ENCODE results near the gene CYTIP.
"Not testable (repeated sequence)": the region's sequence is repeated elsewhere in the genome, so short reads cannot be mapped to it uniquely, and the experiment has no call there.

CYTIP gene

DNA sequence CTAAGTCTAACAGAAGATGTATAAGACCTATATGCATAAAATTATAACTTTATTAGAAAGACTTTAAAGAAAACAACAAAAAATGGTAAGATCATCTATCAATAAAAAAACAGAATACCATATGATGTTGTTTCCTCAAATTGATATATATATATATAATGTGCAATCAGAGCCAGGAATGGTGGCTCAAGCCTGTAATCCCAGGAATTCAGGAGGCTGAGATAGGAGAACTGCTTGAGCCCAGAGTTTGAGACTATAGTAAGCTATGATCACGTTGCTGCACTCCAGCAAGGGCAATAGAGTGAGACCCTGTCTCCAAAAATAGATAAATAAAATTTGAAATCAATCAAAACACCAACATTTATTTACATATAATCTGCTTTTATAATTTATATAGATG lies 19.5 kb downstream of the CYTIP start:
- DNase-seq (ENCODE audit: low read depth) = no peak

DNA sequence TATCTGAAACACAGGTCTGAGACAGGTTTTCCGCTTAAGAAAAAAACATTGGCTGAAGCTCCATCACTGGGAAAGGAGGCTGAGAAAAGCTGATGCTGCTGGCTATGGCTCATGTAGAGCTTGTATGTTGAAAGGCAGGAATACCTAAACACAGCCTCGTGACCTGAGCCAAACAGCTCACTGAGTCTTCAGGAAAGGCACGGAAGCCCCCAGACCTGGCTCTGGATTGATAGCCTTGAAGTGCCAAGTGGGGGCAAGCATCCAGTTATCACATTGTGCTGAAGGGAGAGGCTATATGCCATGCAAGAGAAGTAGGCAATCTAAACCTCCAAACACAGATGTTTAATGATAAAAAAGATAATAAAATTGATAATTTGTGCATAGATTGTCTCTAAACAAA lies 21.9 kb downstream of the CYTIP start:
- no peak for DNase-seq (ENCODE audit: low read depth)

DNA sequence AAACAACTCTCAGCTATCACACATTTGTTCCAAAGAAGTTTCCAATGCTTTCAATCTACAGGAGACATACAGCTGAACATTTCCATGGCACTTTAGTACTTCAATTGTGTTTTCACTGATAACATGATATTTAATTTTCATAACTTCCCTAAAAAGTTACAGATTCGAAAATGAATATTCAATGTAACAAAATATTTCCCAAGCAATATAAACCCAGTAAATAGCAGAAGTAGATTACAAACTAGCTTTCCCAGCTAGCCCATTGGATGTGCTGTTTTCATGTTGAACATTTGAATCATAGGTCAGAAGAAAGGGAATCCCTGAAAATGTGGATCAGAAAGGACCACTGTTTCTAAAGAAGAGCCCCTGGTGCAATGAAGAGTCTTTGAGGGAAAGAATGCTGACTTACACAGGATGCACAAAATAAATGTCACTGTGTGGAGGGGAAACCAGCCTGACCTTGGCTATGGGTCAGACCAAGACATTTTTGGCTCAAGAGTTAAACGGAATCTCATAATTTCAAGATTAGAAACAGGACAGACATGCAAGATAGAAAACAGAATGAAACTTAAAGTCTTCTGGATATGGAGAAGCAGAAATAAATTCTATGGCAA lies 22.5 kb downstream of the CYTIP start:
- DNase-seq (ENCODE audit: low read depth) = no peak

DNA sequence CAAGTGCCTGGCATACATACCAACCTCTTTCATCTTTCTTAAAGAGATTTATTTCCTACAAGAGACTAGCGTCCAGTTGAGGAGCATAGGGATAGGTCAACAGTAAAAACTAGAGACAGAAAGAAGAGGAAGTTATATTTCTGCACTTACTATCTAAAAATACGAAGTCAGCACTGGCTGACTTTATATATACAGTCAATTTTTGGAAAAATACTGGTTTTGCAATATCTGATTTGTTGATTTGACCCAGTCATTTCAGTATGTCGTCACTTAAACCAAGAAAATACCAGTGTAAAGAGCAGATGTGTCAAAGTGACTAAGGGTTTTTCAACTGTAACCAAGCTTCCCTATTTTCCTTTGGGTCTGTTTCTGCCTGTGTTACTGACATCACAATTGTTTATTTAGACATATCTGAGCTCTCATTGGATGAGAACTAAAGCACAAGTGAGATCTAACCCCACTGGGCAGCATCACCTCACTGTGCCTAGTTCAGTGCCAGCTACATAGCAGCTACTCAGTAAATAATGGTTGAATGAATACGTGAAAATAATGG lies 23.0 kb downstream of the CYTIP start:
- no peak for DNase-seq (ENCODE audit: low read depth)

DNA sequence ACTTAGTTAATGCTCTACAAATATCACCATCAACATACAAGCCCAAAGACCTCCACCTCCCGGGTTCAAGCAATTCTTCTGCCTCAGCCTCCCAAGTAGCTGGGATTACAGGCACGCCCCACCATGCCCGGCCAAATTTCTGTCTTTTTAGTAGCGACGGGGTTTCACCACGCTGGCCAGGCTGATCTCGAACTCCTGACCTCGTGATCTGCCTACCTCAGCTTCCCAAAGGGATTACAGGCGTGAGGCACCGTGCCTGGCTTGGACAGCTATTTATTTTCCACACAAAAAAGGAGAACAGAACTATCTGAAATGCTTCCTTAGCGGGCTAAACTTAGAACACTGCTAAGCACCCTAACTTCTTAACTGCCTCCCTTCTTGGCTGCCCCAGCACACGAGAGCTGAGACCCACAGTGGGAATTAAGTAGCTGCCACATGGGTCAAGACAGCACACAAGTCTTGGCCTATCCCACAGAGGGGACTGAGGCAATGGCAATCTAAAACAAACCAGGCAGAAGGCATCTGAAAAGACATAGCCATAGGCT lies 24.8 kb downstream of the CYTIP start:
- no peak for DNase-seq (ENCODE audit: low read depth)

DNA sequence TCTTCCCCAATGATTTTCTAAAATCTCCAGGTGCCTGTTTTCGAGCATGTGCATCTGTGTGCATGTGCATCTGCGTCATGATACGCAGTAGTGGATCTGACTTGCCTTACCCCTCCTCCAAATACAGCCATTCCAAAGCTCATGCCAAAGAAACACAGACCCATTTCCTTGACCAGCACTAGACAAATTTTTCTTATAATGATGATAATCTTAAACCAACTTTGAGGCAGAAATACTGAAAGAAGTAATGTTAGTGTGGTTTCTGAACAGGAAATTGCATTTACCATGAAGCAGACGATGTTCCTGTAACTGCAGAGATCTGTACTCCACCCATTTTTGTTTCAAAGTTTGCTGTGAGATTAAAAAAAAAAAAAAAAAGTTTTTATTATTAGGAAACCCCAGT lies 25.6 kb downstream of the CYTIP start:
- no peak for DNase-seq (ENCODE audit: low read depth)

DNA sequence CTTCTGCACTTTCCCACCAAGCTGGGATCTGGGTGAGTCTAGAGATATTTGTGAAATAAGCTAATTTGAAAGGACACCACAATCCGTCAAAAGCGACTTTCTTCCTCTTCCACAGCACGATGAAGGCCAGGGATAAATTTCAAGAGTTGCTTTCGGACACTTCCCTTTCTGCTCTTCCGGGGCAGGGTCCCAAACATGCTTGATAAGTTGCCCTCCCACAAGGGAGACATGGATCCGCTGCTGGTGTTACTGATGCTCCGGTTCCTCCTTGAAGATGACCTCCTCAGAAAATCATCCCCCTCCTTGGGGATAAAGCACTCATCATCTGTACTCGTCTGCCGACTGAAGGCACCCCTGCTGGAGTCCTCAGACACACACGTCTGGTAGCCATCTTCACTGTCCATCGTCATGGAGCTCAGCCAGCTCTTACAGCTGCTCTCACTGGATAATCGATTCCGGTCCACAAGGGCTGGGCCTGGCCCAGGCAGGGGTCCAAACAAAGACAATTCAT lies 28.2 kb downstream of the CYTIP start:
- no peak for DNase-seq (ENCODE audit: low read depth)

DNA sequence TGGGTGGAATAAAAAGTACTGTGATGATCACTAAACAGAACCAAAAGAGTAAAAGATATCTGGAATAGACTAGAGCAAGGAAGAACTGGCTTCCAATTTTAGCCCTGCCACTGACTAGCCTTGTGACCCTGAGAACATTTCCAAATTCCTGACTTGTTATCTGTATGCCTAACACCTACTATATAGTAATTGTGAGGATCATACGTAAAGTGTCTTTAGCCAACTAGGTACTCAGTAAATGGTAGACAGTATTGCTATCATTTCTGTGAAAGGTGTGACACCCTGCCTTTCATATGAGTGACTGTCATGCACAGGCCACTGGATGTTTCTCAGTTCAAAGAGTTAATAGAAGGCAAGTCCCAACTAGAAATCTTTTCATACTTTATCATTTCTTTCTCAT lies 29.8 kb downstream of the CYTIP start:
- no peak for DNase-seq (ENCODE audit: low read depth)

DNA sequence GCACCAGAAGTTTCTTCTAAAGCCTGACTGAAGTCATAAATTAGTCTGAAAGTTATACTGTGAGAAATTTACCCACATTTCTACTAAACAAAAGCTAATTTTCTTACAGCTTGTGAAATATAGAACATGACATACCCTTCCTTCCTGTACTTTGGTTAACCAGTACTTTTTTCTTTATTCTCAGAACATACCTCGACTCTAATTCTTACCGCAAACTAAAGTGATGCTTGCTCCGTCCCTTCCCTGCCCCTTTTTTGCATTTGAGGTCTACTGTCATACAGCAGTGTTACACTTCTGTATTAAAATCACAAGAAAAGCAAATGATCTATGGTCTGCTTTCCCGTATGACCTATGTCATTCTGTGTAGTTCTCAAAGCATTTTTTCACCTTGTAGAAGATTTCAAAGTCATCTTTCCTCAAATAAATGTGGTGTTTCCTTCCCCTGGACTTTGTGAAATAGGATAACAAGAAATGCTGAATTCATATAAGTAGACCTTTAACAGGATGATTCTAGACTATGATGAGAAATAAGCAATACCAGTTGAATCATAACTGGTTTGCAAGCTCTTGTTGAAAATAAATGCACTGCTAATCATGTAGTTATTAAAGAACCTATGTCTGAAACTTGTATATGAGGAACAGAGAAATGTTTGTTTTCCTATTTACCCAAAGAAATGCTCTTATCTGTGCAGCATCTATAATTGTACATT lies 30.4 kb downstream of the CYTIP start:
- DNase-seq (ENCODE audit: low read depth) = no peak

DNA sequence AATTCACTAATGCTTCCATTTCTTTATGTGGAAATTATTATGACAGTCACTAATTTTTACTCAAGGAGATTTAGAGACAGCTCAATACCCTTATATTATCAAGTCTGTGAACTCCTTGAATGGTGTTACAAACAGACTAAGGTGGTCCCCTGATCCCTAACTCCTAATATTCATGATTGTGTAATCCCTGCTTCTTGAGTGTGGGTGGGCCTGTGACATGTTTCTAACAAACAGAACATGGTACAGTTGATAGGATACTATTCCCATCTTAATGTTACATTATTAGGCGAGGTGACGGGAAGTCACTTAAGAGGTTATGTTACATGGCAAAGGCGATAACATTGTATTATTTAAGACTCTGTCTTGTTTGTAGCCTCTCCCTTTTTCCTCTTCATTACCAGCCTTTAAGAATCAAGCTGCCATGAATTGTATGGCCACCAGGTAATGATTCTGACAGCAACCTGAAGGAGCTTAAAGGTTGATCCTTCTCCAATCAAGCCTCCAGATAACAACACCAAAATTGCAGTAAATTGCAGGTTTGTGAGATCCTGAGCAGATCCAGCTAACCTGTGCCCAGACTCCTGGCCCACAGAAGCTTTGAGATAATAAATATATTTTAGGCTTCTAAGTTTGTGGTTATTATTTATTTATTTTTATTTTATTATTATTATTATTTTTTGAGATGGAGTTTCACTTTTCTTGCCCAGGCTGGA lies 32.1 kb downstream of the CYTIP start:
- no peak for DNase-seq (ENCODE audit: low read depth)

DNA sequence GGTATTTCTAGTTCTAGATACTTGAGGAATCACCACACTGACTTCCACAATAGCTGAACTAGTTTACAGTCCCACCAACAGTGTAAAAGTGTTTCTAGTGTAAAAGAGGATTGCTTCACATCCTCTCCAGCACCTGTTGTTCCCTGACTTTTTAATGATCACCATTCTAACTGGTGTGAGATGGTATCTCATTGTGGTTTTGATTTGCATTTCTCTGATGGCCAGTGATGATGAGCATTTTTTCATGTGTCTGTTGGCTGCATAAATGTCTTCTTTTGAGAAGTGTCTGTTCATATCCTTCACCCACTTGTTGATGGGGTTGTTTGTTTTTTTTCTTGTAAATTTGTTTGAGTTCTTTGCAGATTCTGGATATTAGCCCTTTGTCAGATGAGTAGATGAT lies 38.5 kb downstream of the CYTIP start:
- DNase-seq (ENCODE audit: low read depth) = not testable (repeated sequence)

DNA sequence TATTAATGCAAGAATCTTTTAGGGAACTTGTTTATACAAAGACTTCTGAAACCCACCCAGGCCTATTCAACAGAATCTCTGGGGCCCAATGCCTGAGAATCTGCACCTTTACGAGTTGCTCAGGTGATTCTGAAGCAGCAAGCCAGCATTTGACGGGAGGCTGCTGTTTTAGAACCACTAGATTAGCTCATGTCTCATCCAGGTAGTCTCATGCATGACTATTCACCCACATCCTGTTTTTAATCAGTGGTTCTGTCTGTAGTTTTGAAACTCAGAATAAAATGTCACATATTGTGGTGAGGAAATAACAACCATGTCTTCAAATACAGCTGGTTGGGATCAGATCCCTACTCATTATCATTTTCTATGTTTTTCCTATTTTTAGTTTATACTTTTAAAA lies 39.5 kb downstream of the CYTIP start:
- DNase-seq (ENCODE audit: low read depth) = peak; percentile 42

DNA sequence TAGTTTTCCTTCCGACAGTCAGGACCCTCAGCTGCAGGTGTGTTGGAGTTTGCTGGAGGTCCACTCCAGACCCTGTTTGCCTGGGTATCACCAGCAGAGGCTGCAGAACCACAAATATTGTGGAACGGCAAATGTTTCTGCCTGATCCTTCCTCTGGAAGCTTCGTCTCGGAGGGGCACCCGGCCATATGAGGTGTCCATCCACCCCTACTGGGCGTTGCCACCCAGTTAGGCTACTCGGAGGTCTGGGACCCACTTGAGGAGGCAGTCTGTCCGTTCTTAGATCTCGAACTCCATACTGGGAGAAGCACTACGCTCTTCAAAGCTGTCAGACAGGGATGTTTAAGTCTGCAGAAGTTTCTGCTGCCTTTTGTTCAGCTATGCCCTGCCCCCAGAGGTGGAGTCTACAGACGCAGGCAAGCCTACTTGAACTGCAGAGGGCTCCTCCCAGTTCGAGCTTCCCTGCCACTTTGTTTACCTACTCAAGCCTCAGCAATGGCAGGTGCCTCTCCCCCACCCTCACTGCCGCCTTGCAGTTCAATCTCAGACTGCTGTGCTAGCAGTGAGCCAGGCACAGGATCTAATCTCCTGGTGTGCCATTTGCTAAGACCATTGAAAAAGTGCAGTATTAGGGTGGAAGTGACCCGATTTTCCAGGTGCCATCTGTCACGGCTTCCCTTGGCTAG lies 40.9 kb downstream of the CYTIP start:
- DNase-seq (ENCODE audit: low read depth) = not testable (repeated sequence)

DNA sequence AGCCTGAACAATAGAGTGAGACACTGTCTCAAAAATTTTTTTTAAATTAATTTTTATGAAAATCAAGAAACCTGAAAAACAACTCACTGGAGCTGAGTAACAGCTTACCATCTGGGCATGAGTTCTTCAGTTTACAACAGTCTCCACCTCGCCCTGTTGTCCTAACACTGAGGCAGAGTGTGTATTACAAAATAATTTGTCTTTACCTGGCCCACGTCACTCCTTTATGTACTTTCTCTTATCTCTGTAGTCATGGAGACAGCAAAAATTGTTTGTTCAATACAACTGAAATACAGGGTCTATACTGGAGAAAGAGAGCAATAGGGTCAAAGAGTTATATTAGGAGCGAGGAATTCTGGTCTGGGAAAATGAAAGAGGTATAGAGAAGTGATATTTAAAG lies 48.1 kb downstream of the CYTIP start:
- no peak for DNase-seq (ENCODE audit: low read depth)

DNA sequence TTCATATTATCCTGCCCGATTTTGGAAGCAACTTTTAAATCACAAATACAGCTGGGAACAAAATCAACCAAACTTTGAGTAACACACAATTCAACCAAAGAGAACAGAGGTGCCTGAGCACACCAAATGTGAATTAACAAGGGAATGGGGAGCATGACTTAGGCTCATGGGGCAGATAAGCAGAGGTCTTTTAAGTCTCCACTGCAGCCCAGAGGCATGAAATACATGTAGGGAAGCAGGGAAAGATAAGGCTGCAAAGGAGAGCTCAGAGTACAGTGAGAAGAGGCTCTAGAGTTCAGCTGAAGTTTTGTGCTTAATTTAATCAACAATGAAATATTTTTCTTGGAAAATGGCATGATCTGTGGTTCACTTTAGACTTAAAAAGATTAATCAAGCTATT lies 49.0 kb downstream of the CYTIP start:
- DNase-seq (ENCODE audit: low read depth) = no peak

DNA sequence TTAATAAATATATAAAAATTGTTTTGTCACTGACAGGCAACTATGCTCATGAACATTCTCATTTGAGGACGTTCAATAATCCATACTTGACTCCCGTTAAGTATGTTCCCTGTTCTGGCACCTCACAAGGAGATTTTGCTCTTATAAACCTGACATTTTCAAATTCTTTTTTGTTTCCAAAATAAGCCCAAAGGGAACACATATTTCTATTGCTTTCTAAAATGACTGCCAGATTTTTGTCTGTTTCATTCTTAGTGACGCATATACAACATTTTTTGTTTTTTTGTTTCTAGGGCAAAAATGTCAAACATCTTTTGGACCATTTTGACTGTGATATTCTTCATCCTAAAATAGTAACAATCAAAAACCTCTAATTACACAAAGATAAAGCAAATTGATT lies 50.5 kb downstream of the CYTIP start:
- no peak for DNase-seq (ENCODE audit: low read depth)

DNA sequence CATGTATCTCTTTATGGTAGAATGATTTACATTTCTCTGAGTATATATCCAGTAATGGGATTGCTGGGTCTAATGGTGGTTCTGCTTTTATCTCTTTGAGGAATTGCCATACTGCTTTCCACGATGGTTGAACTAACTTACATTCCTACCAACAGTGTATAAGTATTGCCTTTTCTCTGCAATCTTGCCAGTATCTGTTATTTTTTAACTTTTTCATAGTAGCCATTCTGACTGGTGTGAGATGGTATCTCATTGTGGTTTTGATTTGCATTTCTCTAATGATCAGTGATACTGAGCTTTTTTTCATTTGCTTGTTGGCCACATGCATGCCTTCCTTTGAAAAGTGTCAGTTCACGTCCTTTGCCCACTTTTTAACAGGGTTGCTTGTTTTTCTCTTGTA lies 55.1 kb downstream of the CYTIP start:
- DNase-seq (ENCODE audit: low read depth) = no peak

DNA sequence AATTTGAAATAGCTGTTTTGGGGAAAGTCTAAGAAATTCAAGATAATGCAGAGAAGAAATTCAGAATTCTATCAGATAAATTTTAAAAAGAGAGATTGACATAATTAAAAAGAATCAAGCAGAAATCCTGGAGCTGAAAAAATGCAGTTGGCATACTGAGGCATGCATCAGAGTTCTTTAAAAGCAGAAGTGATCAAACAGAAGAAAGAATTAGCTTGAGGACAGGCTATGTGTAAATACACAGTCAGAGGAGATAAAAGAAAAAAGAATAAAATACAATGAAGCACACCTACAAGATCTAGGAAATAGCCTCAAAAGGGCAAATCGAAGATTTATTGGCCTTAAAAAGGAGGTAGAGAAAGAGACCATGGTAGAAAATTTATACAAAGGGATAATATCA lies 57.1 kb downstream of the CYTIP start:
- DNase-seq (ENCODE audit: low read depth) = no peak

DNA sequence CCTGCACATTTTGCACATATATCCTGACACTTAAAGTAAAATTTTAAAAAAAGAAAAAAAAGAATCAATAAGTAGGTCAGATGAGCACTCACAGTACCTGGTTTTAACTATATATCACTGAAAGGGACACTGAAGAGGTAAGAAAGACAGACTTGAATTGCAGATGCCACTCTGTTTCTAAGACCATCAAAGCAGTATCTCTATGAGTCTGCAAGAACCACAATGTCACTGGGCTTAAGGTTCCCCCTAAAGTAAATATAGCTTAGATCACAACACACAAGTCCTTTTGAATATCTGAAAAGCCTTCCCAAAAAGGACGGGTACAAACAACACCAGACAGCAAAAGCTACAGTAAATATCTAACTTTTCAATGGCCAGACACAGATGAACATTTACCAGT lies 57.6 kb downstream of the CYTIP start:
- DNase-seq (ENCODE audit: low read depth) = no peak

DNA sequence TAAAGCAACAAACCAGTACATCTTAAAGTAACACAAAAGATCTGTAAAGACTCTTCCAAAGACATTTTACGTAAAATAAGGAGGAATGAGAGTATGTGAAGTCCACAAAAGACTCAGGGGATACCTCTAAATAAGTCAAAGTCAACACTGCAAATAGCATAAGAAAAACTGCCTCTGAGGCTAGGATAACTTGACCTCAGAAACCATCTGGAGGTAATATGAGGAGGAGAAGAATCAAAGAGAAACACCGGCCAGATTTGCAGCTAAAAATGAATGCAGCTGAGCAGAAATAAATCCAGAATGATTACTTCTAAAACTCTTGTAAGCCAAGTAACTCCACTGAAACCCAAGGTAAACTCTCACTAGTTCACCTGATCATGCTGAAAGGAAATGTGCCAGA lies 66.0 kb downstream of the CYTIP start:
- no peak for DNase-seq (ENCODE audit: low read depth)

DNA sequence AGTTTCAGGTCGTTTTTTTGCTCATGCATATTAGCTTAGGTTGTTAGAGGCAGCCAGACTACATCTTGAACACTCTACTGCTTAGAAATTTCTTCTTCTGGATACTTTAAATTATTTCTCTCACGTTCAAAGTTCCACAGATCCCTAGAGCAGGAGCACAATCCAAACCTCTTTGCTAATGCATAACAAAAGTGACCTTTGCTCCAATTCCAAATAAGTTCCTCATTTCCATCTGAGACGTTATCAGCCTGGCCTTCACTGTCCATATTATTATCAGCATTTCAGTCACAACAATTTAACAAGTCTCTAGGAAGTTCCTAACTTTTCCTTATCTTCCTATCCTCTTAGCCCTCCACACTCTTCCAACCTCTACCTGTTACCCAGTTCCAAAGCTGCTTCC lies 67.8 kb downstream of the CYTIP start:
- no peak for DNase-seq (ENCODE audit: low read depth)

DNA sequence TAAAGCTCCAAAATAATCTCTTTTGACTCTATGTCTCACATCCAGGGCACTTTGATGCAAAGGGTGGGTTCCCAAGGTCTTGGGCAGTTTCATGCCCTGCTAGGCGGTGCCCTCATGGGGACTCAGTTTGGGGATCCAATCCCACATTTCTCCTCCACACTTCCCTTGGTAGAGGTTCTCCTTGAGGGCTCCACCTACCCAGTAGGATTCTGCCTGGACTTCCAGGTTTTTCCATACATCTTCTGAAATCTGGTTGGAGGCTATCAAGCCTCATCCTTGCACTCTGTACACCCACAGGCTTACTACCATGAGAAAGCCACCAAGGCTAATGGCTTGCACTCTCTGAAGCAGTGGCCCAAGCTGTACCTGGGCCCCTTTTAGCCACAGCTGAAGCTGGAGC lies 68.5 kb downstream of the CYTIP start:
- DNase-seq (ENCODE audit: low read depth) = no peak

Measured in activated T-helper 9 cell treated with anti-CD3 and anti-CD28 coated beads, Interleukin-2, amount 50 U/mL, for 16 hours (primary cell).